IMR-90 (cell line): Measurements from ENCODE around the gene INO80E. TPM values are rescaled to one million over a fixed set of nuclear protein-coding genes. Genes with fewer than 3 reads are reported as not detected.

Experiments
- ATAC-seq: fragments of 200-7000 bp; cut with Tn5 transposase; 2 replicates; pipeline ENCODE4 v1.9.1; 2020; ENCODE audit warnings: low read depth, mild to moderate bottlenecking, moderate library complexity
- BruUV-seq: library from RNA; stranded (reverse); fragments of 400-500 nt; replicated peaks from 2 replicates; lab custom pipeline; 2021; lab: Mats Ljungman, UMichigan
- CTCF ChIA-PET: fragments of 300-600 bp; formaldehyde crosslinking; extraction: SDS; loops from one replicate; lab custom pipeline; 2021; ENCODE audit warnings: antibody characterized with exemption; lab: Yijun Ruan, JAX
- POLR2A ChIA-PET: fragments of 300-600 bp; sonication (Branson Sonifier 250); formaldehyde crosslinking; loops from one replicate; lab custom pipeline; 2022; ENCODE audit warnings: antibody characterized with exemption; ENCODE audit not compliant: unreplicated experiment; lab: Charles Lee
- DNase-seq: peaks from one replicate; pipeline ENCODE4 v3.0.0; 2013
- H2AFZ ChIP-seq: replicated peaks from 2 replicates; pipeline ENCODE3; 2013; ENCODE audit warnings: low read length, mild to moderate bottlenecking; ENCODE audit not compliant: poor library complexity
- H2AK5ac ChIP-seq: 2 replicates; pipeline ENCODE4 v1.6.1; 2013; ENCODE audit warnings: low read depth, low read length, inconsistent platforms
- H2AK9ac ChIP-seq: replicated peaks from 2 replicates; pipeline ENCODE3; 2013; ENCODE audit warnings: mild to moderate bottlenecking, low read depth, low read length, moderate library complexity; ENCODE audit not compliant: poor library complexity
- H2BK120ac ChIP-seq: 2 replicates; pipeline ENCODE4 v1.6.1; 2013; ENCODE audit warnings: low read depth, low read length, inconsistent platforms
- H2BK15ac ChIP-seq: 3 replicates; pipeline ENCODE4 v1.6.1; 2013; ENCODE audit warnings: low read depth, low read length, inconsistent platforms
- H2BK20ac ChIP-seq: 2 replicates; pipeline ENCODE4 v1.6.1; 2013; ENCODE audit warnings: low read depth, mild to moderate bottlenecking, inconsistent platforms, low read length, moderate library complexity
- H2BK5ac ChIP-seq: 2 replicates; pipeline ENCODE4 v1.6.1; 2013; ENCODE audit warnings: mild to moderate bottlenecking, low read depth, low read length, inconsistent platforms; ENCODE audit not compliant: poor library complexity, severe bottlenecking
- H3K14ac ChIP-seq: replicated peaks from 2 replicates; pipeline ENCODE4 v1.6.1; 2013; ENCODE audit warnings: low read depth, low read length, inconsistent platforms
- H3K18ac ChIP-seq: 2 replicates; pipeline ENCODE4 v1.6.1; 2013; ENCODE audit warnings: low read depth, low read length, control low read depth
- H3K23ac ChIP-seq: 2 replicates; pipeline ENCODE4 v1.6.1; 2013; ENCODE audit warnings: low read depth, low read length, inconsistent platforms
- H3K27ac ChIP-seq: 2 replicates; pipeline ENCODE4 v1.5.1; 2013; ENCODE audit warnings: mild to moderate bottlenecking, control low read depth, low read length; ENCODE audit not compliant: insufficient read depth
- H3K27me3 ChIP-seq: 2 replicates; pipeline ENCODE4 v1.6.1; 2013; ENCODE audit warnings: low read length; ENCODE audit not compliant: control insufficient read depth, insufficient read depth
- H3K36me3 ChIP-seq: 2 replicates; pipeline ENCODE4 v1.6.1; 2013; ENCODE audit warnings: low read length, mixed read lengths; ENCODE audit not compliant: control insufficient read depth, insufficient read depth
- H3K4ac ChIP-seq: 2 replicates; pipeline ENCODE4 v1.6.1; 2013; ENCODE audit warnings: low read depth, low read length, inconsistent platforms
- H3K4me1 ChIP-seq: 2 replicates; pipeline ENCODE4 v1.6.1; 2013; ENCODE audit warnings: low read length, mixed read lengths; ENCODE audit not compliant: control insufficient read depth, insufficient read depth
- H3K4me2 ChIP-seq: 2 replicates; pipeline ENCODE4 v1.6.1; 2013; ENCODE audit warnings: low read depth, mild to moderate bottlenecking, control low read depth, low read length, moderate library complexity
- H3K4me3 ChIP-seq: 2 replicates; pipeline ENCODE4 v1.5.1; 2013; ENCODE audit warnings: low read depth, mild to moderate bottlenecking, control low read depth, low read length, moderate library complexity; ENCODE audit not compliant: insufficient read depth
- H3K56ac ChIP-seq: 2 replicates; pipeline ENCODE4 v1.6.1; 2013; ENCODE audit warnings: low read length, inconsistent platforms; ENCODE audit not compliant: insufficient read depth; ENCODE audit errors: extremely low read depth
- H3K79me1 ChIP-seq, 2 experiments: 2 replicates each; pipeline ENCODE4 v1.6.1; 2013; ENCODE audit warnings: low read length in 2 of 2, inconsistent platforms in 1 of 2, low read depth in 1 of 2
- H3K9ac ChIP-seq: 2 replicates; pipeline ENCODE4 v1.6.1; 2013; ENCODE audit warnings: low read depth, low read length, control low read depth
- H3K9me1 ChIP-seq: 2 replicates; pipeline ENCODE4 v1.6.1; 2013; ENCODE audit warnings: low read length, inconsistent platforms; ENCODE audit not compliant: insufficient read depth
- H3K9me3 ChIP-seq: 2 replicates; pipeline ENCODE4 v1.6.1; 2013; ENCODE audit warnings: low read length; ENCODE audit not compliant: control insufficient read depth, insufficient read depth
- H4K20me1 ChIP-seq: 2 replicates; pipeline ENCODE4 v1.6.1; 2013; ENCODE audit warnings: low read length, inconsistent platforms; ENCODE audit not compliant: insufficient read depth
- H4K5ac ChIP-seq: 2 replicates; pipeline ENCODE4 v1.6.1; 2013; ENCODE audit warnings: mild to moderate bottlenecking, low read depth, low read length, control low read depth
- H4K8ac ChIP-seq, 2 experiments: 2 replicates each; pipeline ENCODE4 v1.6.1; 2013; ENCODE audit warnings: low read depth in 2 of 2, low read length in 2 of 2, control low read depth in 1 of 2, inconsistent platforms in 1 of 2
- H4K91ac ChIP-seq: 2 replicates; pipeline ENCODE4 v1.6.1; 2013; ENCODE audit warnings: low read depth, low read length, inconsistent platforms; ENCODE audit not compliant: insufficient read depth
- CHD1 ChIP-seq: IDR thresholded peaks from 2 replicates; pipeline ENCODE4 v1.6.1; 2012; ENCODE audit warnings: low read depth, low read length, improper control_type of control experiment
- CTCF ChIP-seq: conservative IDR thresholded peaks from 2 replicates; pipeline ENCODE4 v1.5.1; 2012; ENCODE audit warnings: mild to moderate bottlenecking, low read depth, low read length, improper control_type of control experiment
- ELK1 ChIP-seq: fragments of 150-350 bp; IDR thresholded peaks from 2 replicates; pipeline ENCODE4 v1.6.1; 2016; ENCODE audit warnings: low read depth, mild to moderate bottlenecking, low read length, moderate library complexity, borderline replicate concordance
- MAFK ChIP-seq: IDR thresholded peaks from 2 replicates; pipeline ENCODE4 v1.6.1; 2012; ENCODE audit warnings: low read depth, low read length, improper control_type of control experiment
- MAZ ChIP-seq: IDR thresholded peaks from 2 replicates; pipeline ENCODE4 v1.6.1; 2012; ENCODE audit warnings: low read depth, mild to moderate bottlenecking, low read length, improper control_type of control experiment, moderate library complexity, borderline replicate concordance
- MXI1 ChIP-seq: IDR thresholded peaks from 2 replicates; pipeline ENCODE4 v1.6.1; 2012; ENCODE audit warnings: low read depth, mild to moderate bottlenecking, low read length, moderate library complexity, borderline replicate concordance
- POLR2A ChIP-seq: IDR thresholded peaks from 2 replicates; pipeline ENCODE4 v1.6.1; 2012; ENCODE audit warnings: mild to moderate bottlenecking, low read depth, low read length
- RAD21 ChIP-seq: IDR thresholded peaks from 2 replicates; pipeline ENCODE4 v1.6.1; 2012; ENCODE audit warnings: low read length, improper control_type of control experiment
- RCOR1 ChIP-seq: IDR thresholded peaks from 2 replicates; pipeline ENCODE4 v1.6.1; 2012; ENCODE audit warnings: mild to moderate bottlenecking, low read length, improper control_type of control experiment; ENCODE audit not compliant: insufficient replicate concordance
- RFX5 ChIP-seq: IDR thresholded peaks from 2 replicates; pipeline ENCODE4 v1.8.0; 2012; ENCODE audit warnings: low read depth, mild to moderate bottlenecking, low read length, moderate library complexity
- SMC3 ChIP-seq: fragments of 150-350 bp; IDR thresholded peaks from 2 replicates; pipeline ENCODE4 v1.6.1; 2016; ENCODE audit warnings: low read depth, mild to moderate bottlenecking, antibody characterized with exemption, low read length, moderate library complexity
- USF2 ChIP-seq: fragments of 150-350 bp; IDR thresholded peaks from 2 replicates; pipeline ENCODE4 v1.6.1; 2017; ENCODE audit warnings: mild to moderate bottlenecking, antibody characterized with exemption, low read length, low read depth
- WGBS, 2 experiments: methylation state at CpG; one replicate each; pipeline versions ENCODE4 v1.1.5 to v1.1.7; 2013; ENCODE audit warnings: missing lambda C conversion rate in 2 of 2; ENCODE audit not compliant: insufficient read length in 1 of 2; ENCODE audit errors: extremely low coverage in 2 of 2; 5-methylcytosine and 5-hydroxymethylcytosine counted together
- dilution Hi-C: fragments of 300-500 bp; cut with HindIII; formaldehyde crosslinking; loops from one replicate; pipeline ENCODE4 v1.14.3; 2018; ENCODE audit warnings: low sequenced_read_pairs; ENCODE audit not compliant: unreplicated experiment
- in situ Hi-C: fragments of 300-500 bp; cut with MboI; formaldehyde crosslinking; loops from 3 replicates; pipeline ENCODE4 v1.14.3; 2019; ENCODE audit warnings: low sequenced_read_pairs, inconsistent platforms, mixed read lengths
- intact Hi-C: fragments of 100-400 bp; cut with micrococcal nuclease; formaldehyde crosslinking; loops from 2 replicates; pipeline ENCODE4 v1.10.0; 2022
- polyA plus RNA-seq, 3 experiments: library from polyadenylated mRNA; depleted of rRNA; stranded (reverse); fragments of >200 nt; gene quantifications; 2 replicates each; pipeline ENCODE4 v1.2.3, GENCODE V29; 2012; ENCODE audit warnings: low replicate concordance in 1 of 3
- total RNA-seq: library from RNA; depleted of rRNA; stranded (reverse); fragments of >200 nt; gene quantifications from 2 replicates; pipeline ENCODE4 v1.2.3, GENCODE V29; 2012

The INO80E gene
- total and polyA plus RNA-seq, 2 of the 4 experiments (the other 2 are of a cell fraction) = 40.9 to 42.1 TPM

GRCh38 chr16:30041841-30042240, 45.8 kb downstream of the INO80E start:
- Histone ChIP-seq H3K18ac (no peak overlapping the region), H4K20me1 (no peaks in the 10 kb centered on the region), H3K27me3 (peaks cover 8% of the 10 kb centered on the region), H3K9me1 (peaks cover 6% of the 10 kb centered on the region), H2BK20ac (no peak overlapping the region), H2AK9ac (no peak overlapping the region), H4K8ac (no peak overlapping the region), H4K91ac (no peak overlapping the region), H3K23ac (no peak overlapping the region), H3K27ac (no peak overlapping the region), H2AFZ (no peak overlapping the region), H3K4me2 (no peak overlapping the region), H2BK15ac (no peak overlapping the region), H2BK120ac (no peak overlapping the region), H3K79me1 (no peaks in the 10 kb centered on the region), H3K4ac (no peak overlapping the region), H3K9me3 (no peaks in the 10 kb centered on the region), H3K56ac (no peak overlapping the region), H3K9ac (no peak overlapping the region), H2AK5ac (no peak overlapping the region), H2BK5ac (no peak overlapping the region), H3K14ac (no peak overlapping the region), H3K4me1 (no peaks in the 10 kb centered on the region), H3K4me3 (no peak overlapping the region), H4K5ac (no peak overlapping the region), H3K36me3 (no peaks in the 10 kb centered on the region)
- intact Hi-C loops = no loop called here
- DNase-seq (peak; percentile 46), ATAC-seq (peak; percentile 63)
- in situ Hi-C loops = no loop called here
- no peak for TF ChIP-seq ELK1
- peak; percentile 66 for TF ChIP-seq RAD21
- TF ChIP-seq MXI1 = no peak
- TF ChIP-seq USF2 = no peak
- TF ChIP-seq MAZ = no peak
- no peak for TF ChIP-seq RCOR1
- TF ChIP-seq CHD1 = no peak
- TF ChIP-seq MAFK = no peak
- peak; percentile 61 for TF ChIP-seq CTCF
- no peak for TF ChIP-seq RFX5
- no peak for TF ChIP-seq POLR2A
- TF ChIP-seq SMC3 = peak; percentile 44
- POLR2A ChIA-PET = no interaction called here
- WGBS, 2 experiments = no CpG with 5 or more reads among the region's 5 CpGs
- CTCF ChIA-PET = interaction anchor here (1.4 kb wide), 1 partner anchor 10 kb away, joined by 6 read pairs; no protein-coding TSS in a partner anchor
- dilution Hi-C loops = no loop called here
- no TSS peak for BruUV-seq
